Bone marrow (tissue), 2 donors: ENCODE data around the gene LAMP2.
A peak's percentile ranks its signal among the peaks of the same experiment; 100 is the strongest.
"Not testable (repeated sequence)": the region's sequence is repeated elsewhere in the genome, so short reads cannot be mapped to it uniquely, and the experiment has no call there.

Source experiments
- DNase-seq, 2 donors: peaks; one replicate each; lab custom pipeline; 2025; lab: John Stamatoyannopoulos, UW

The LAMP2 gene

DNA sequence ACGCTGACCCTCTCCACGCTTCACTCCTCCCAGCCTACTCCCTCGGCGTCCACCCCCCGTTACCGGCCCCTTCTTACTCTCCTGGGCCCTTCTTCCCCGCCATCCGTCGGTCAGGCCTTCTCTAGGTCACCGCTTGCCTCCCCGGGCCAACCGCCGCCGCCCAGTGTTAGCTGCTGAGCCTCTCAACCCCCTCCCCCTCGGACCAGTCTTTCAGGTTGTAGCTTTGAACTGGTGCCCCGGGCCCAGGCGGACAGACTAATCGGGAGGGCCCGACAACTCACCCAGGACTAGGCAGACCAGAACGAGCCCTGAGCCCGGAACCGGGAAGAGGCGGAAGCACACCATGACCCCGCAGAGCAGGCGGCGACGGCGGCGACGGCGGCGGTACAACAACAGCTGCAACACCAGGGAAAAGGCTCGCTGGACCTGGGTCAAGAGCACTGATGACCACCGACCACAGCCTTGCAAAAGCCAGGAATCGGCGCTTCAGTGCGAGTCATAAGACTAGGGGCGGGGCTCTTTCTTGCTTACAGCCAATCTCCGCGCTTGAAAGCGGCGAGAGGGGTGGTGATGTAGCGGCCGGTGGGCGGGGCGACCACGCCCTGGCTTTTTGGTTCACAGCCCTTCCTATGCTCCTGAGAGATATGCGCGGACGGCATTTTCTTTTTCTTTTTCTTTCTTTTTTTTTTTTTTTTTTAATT is at the start of gene LAMP2:
Gene LAMP2, minus strand, starts transcription at position 472 of the 701 bp plus-strand sequence. Its CDS starts 127 bp downstream, at position 345.
- DNase-seq = peak; percentile 40 to 56

DNA sequence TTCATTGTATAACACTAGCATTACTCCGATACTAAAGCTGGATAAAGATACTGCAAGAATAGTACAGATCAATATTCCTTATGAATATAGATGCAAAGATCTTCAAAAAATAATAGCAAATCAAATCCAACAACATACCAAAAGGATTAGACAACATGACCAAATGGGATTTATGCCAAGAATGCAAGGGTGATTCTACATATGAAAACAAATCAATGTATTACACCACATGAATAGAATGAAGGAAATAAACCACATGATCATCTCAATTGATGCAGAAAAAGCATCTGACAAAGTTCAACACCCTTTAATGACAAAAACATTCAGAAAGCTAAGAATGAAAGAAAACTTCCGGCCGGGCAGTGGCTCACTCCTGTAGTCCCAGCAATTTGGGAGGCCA is 48.8 kb upstream of the LAMP2 start:
- no peak for DNase-seq

DNA sequence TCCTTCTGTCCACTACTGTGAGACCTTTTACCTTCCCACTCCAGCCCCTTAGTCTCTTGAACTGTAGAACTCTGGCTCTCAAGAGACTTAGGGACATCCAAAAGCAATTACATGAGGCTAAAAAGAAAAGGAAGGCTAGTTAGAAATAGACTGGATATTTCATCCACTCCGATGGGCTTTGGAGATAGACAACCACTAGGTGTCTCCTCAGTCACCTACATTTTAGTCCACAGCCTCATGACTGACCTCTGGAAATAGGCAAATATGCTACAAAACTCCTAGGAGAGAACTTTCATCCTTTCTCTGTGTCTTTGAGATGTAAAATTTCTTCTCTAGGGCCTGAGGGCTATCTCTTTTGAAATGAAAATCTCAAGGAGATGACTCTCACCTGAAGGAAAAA is 45.1 kb upstream of the LAMP2 start:
- DNase-seq = peak in 1 of 2 donors; percentile 14

DNA sequence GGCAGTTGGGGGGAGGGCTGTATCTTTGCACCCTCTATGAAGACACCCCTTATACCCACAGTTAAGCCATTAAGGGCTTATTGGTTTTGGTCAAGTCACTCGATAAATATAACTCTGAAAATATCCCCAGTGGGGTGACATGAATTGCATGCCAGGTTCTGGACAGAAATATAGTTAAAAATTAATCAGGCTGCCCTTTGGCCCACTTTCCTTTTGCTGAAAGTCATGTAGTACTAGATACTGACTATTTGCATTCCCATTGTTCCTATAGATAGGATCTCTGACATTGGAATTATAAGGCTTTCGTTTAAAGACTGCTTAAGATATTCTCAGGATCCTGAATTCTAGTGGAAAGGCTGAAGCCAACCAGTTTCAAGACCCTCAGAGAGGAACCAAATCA is 43.5 kb upstream of the LAMP2 start:
- no peak for DNase-seq

DNA sequence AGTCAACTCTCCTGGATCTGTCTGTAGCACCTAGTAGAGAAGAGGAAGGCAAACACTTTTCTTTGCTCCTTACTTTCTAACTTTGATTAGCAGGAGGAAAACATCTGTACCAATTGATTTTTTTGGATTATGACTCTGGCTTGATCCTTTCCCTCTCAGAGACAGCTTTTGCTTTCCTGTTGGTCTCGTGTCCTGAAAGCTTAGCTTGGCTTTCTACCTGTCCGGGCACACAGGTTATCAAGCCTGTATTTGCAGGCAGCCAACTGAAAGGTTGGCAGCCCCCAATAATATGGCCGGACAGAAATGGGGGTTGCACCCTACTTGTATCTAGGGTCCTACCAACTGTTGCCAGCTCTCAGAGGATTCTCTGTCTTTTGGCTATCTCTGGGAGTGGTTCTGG is 43.1 kb upstream of the LAMP2 start:
- DNase-seq = no peak

DNA sequence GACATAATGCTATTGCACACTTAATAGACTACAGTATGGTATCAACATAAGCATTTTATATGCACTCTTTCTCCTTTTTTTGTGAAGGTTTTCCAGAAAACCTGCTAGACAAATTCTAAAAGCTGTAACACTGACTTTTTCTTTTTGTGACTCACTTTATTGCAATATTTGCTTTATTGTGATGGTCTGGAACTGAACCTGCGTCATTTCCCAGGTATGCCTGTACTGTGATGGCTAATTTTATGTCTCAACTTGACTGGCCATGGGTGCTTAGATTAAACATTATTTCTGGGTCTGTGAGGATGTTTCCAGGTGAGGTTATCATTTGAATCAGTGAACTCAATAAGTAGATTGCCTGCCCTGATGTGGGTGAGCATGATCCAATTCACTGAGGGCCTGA is 35.5 kb upstream of the LAMP2 start:
- no peak for DNase-seq

DNA sequence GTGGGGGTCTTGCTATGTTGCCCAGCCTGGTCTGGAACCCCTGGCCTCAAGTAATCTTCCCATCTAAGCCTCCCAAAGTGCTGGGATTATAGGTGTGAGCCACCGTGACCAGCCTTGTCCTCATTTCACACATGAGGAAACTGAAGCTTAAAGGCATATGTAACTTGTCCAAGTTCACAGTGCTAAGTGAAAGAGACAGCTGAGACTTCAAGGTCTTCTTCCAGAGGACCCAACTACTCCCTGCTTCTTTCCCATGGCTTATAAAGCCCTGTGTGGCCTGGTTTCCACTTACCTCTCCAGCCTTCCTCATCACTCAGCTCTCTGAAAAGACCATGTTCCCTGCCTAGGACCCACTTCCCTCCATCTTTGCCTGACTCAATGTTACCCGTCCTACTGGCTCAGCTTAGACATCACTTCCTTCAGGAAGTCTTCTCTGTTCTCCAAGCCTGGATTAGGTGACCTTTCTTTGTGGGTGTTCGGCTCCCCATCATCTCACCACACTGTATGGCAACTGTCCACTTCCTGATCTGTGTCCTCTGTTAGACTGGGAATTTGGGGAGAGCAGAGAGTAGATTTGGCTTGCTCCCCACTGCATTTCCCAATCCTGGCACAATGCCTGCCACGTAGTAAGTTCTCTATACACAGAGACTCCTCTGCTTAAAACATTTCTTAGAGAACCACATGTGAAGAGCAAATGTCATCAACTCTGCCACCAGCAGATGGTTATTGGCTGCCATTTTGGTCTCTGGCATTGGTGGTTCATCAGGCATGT is 30.4 kb upstream of the LAMP2 start:
- no peak for DNase-seq

DNA sequence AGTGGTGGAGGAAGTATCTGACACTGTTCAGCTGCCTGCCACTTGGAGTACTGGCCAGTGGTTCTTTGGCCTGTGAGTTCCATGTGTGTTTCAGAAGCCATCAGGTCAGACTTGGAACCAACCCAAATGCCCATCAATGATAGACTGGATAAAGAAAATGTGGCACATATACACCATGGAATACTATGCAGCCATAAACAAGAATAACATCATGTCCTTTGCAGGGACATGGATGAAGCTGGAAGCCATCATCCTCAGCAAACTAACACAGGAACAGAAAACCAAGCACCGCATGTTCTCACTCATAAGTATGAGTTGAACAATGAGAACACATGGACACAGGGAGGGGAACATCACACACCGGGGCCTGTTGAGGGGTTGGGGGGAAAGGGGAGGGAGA is 21.0 kb upstream of the LAMP2 start:
- DNase-seq = not testable (repeated sequence)

DNA sequence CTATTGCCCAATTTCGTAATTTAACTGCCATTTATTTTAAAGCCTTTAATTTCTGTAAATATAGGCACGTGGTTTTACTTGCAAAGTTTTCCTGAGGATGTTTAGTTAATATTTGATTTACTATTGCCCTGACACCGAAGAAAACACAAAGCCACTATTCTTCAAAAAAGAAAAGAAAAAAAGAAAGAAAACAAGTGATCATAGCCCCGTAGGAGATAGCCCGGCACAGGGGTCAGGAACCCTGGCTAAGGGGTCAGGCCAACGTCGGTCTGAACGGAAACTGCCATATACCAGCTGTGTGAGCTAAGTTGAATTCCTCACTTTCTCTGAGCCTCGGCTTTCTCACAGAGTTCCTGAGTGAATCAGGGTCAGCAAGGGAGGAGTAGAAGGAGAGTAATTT is 17.7 kb upstream of the LAMP2 start:
- no peak for DNase-seq

DNA sequence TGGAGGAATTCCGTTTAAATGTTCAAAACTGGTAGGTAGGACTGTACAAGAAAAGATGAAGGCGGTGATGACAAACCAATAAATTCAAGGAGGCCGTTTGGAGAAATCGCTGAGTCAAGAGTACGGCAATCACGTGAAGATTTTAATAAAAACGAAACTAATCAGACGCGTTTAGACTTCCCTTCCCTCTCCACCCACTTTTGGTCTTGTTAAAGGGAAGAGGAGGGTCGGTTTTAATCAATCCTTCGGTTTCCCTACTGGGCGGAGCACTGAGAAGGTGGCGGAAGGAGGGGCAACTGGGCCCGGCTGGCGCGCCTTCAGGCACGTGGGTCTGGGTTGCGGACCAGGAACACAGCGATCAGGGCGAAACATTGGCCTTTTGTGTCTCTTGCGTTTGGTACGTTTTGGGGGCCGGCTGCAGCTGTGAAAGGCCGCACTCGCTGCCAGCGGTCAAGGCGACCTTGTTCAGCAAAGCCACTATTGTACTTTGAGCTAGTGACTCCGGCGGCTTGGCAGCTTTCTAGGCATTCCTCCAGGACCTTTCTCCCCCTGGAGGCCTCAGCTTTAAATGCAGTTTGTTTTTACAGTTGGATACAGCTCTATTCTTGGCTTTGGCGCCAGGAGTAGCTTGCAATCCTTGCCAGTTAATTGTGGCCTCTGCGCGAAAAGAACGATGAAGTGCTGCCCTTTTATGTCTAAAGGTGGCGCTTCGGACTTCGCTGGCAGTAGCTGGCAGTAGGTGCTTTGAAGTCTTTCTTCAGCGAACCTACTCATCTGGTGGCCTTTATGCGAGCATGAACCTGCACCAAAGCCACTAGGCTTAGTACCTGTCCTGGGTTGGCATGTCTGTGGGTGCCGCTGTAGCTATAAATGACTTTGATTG is 16.8 kb upstream of the LAMP2 start:
- peak; percentile 19 to 73 for DNase-seq

DNA sequence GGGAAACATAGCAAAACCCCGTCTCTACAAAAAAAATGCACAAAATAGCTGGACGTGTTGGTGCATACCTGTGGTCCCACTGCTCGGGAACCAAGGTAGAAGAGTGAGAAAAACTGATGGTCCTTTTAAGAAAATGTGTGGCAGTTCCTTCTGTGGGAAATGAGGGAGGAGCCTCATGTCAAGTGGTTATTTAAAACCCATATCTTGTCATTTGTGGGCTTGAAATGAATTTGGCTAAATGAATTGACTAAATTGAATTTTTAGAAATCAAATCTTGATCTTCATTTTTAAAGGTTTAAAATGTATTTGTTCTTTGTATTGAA is 16.2 kb upstream of the LAMP2 start:
- no peak for DNase-seq

DNA sequence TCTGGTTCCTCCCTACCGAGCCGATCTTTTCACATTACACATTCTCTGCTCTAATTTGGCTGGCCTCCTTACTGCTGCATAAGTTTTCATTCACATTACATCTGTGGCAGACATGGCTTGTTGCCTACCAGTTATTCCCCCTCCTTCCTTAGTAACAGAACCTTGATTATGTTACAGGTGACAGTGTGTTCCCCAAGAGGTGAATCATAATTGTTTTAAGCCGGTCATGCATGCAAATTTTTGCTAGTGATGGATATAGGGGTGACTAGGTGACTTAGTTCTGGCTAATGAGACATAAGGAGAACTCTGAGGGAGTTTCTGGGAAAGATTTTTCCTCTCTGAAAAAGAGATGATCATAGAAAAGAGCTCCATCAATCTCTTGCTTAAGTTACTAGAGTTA is 8.4 kb upstream of the LAMP2 start:
- DNase-seq = no peak

DNA sequence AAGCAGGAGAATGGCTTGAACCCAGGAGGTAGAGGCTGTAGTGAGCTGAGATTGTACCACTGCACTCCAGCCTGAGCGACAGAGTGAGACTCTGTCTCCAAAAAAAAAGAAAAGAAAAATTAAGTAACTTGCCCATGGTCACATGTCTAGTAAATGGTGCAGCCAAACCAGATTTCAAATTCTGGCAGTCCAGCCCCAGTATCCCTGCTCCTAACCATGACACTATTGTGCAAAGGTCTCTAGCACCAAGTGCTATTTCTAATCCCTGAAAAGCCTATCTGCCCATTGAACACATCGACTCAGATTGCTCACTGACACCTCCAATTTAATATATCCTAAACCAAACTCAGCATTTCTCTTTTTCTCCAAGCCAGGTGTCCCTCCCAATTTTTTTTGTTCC is 7.6 kb upstream of the LAMP2 start:
- no peak for DNase-seq

DNA sequence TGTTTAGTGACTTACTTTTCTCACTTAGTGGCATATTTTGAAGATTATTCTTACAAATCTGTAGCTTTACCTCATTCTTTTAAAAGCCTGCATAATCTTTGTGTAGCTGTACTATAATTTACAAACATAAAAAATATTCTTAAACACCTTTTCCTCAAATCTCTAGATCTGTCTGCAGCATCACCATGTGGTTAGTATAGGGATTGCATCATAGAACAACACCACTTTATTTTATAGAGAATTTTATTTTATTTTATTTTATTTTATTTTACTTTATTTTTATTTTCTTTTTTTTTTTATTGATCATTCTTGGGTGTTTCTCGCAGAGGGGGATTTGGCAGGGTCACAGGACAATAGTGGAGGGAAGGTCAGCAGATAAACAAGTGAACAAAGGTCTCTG is 6.4 kb upstream of the LAMP2 start:
- not testable (repeated sequence) for DNase-seq

DNA sequence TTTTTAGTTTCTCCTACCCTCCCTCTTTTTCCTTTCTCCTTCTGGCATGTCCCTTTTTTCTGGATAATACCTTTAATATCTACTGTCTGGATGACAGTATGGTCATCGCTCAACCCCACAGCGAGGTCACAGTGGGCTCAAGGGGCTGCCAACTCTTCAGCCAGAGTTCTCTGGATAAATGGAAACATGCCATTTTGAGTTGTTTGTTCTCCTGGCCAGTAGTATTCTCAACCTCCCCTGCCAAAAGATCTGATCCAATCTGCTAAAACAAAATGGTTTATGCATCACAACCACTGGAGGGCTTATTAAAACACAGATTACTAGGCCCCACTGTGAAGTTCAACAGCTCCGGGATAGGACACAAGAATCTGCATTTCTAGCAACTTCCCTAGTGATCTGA is 5.0 kb upstream of the LAMP2 start:
- no peak for DNase-seq

DNA sequence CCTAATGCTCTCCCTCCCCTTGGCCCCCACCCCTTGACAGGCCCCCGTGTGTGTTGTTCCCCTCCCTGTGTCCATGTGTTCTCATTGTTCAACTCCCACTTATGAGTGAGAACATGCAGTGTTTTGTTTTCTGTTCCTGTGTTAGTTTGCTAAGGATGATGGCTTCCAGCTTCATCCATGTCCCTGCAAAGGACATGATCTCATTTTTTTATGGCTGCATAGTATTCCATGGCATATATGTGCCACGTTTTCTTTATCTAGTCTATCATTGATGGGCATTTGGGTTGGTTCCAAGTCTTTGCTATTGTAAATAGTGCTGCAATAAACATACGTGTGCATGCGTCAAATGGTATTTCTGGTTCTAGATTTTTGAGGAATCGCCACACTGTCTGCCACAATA is 561 bp upstream of the LAMP2 start:
- not testable (repeated sequence) for DNase-seq

DNA sequence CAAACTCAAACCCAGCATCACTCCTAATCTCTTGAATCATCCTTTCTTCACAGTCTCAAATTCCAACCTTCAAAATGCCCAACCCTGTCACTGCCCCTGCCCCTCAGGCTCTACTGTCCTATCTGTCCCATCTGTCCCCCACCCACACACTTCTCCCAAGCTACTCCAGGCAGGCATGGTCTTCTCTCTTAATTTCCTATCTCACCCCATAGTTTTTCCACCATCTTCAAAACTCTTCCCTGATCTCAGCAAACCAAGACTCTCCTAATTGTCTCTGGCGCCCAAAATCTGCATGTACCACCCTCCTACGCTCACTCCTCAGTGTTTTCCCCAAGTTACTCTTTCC is 644 bp downstream of the LAMP2 start:
- DNase-seq = no peak

DNA sequence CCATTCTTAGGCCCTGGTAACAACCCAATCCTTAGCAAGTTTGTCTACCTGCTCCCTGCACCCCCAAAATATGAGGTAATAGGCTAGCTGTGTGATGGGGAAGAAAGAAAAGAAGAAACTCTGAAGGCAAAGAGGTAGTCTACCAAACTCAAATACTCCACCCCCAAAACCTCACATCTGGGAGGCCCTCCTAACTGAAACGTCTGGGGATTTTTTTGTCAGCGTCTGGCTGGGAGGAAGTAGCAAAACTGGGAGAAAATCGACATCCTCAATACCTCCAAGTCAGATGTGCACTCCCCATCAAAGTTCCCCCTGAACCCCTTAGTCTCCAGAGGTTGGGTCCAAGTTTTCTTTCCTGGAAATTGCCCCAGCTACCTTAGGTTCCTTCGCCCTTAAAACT is 1.0 kb downstream of the LAMP2 start:
- no peak for DNase-seq

DNA sequence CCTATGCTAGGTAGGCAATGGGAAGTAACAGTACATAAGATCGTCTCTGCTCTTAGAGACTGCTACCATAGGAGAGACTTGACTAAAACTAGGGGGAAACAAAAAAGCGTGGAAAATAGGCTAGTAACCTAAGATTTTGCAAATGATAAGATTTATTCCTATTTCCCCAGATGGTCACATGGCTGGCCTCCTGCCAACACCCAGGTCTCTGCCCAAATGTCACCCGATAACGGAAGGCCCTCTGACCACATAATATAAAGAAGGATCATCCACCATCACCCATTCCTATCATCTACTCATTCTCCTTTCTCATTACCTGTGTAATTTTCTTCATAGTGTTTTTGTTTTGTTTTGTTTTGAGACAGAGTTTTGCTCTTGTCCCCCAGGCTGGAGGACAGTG is 4.7 kb downstream of the LAMP2 start:
- no peak for DNase-seq

DNA sequence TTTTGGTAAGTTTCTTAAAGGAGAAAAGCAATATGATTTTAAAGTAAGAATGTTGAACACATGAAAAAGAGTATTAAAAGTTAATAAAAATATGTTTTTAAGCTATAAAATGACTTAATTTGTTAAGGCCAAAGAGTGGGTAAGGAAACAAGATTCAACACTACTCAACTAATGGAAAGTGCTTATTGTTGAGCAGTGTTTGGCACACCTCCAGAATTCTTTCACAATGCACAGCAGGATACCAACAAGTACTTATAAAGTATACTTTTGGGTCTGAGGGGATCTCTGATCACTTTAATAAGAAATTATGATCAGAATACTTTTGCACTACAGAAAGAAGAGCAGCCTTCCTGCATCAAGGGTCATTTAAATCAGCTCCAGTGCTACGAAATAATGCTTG is 5.9 kb downstream of the LAMP2 start:
- no peak for DNase-seq

DNA sequence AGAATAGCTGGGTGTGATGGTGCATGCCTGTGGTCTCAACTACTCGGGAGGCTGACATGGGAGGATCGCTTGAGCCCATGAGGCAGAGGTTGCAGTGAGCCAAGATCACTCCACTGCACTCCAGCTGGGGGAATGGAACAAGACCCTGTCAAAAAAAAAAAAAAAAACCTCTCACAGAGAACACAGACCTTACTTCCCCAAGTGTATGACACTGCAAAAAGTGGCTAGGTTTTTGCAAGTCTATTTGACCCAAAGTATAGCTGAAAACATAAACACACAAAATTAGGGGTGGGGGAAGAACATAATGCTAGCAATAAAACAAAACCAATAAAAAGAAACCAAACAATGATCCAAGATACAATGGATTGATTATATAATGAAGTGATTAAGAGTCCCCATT is 6.7 kb downstream of the LAMP2 start:
- peak in 1 of 2 donors; percentile 25 for DNase-seq

DNA sequence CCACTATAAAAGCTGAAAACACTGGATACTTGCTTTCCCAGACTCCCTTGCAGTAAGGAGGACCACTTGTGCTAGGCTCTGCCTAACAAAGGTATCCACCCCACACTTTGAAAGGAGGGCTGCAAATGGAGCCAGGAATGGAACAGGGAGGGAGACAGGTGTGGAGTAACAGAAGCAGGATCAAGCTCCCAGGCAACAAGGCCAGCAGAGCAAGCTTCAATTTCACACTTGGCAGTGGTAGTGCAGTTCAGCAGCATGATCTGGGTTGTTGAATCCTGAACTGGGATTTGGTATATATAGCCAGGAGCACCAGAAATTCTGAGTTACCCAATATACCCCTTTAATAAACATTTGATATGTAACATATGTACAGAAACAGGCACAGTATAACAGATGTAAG is 9.8 kb downstream of the LAMP2 start:
- no peak for DNase-seq

DNA sequence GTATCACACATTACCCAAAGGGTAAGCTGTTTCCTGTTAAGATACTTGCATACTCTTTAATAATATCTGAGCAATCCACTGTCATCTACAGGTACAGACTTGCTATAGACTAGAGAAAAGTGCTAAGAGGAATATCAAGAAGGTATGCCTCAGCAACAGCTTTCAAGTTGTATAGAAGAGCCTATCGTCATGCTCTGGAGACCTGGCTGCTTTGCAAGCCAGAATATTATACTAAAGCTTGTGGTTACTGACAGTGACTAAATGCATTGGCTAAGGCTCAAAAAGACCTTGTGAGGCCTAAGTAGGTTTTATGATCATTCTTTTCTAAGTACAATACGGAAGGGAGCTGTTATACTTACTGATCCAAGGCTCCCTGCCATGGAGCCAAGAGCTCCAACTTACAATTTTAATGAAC is 11.3 kb downstream of the LAMP2 start:
- DNase-seq = peak in 1 of 2 donors; percentile 4
